ENCODE measurements around the gene CD99.

- TF ChIP-seq TEAD3 (CRISPR knock-in tag; optimal IDR thresholded peaks at IDR 0.05; ENCODE audit: borderline replicate concordance) (no peak), FOXO4 (CRISPR knock-in tag; conservative IDR thresholded peaks at IDR 0.05) (no peak), TCF7L2 (IDR thresholded peaks at IDR 0.05; ENCODE audit: low read depth, low read length) (no peak), ZNF496 (CRISPR knock-in tag; IDR thresholded peaks at IDR 0.05; ENCODE audit: insufficient replicate concordance) (no peak), ARNTL (CRISPR knock-in tag; IDR thresholded peaks at IDR 0.05) (no peak), POLR2A (IDR thresholded peaks at IDR 0.05; ENCODE audit: insufficient read depth in 1 of 2, low read depth in 2 of 2, low read length in 2 of 2) (no peak), JUNB (CRISPR knock-in tag; IDR thresholded peaks at IDR 0.05; ENCODE audit: borderline replicate concordance) (no peak)
- TF ChIP-seq, protein P1, sequence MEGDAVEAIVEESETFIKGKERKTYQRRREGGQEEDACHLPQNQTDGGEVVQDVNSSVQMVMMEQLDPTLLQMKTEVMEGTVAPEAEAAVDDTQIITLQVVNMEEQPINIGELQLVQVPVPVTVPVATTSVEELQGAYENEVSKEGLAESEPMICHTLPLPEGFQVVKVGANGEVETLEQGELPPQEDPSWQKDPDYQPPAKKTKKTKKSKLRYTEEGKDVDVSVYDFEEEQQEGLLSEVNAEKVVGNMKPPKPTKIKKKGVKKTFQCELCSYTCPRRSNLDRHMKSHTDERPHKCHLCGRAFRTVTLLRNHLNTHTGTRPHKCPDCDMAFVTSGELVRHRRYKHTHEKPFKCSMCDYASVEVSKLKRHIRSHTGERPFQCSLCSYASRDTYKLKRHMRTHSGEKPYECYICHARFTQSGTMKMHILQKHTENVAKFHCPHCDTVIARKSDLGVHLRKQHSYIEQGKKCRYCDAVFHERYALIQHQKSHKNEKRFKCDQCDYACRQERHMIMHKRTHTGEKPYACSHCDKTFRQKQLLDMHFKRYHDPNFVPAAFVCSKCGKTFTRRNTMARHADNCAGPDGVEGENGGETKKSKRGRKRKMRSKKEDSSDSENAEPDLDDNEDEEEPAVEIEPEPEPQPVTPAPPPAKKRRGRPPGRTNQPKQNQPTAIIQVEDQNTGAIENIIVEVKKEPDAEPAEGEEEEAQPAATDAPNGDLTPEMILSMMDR (CRISPR knock-in tag; IDR thresholded peaks at IDR 0.05), result no peak
These were observed 60.2 kb downstream of the CD99 start for GRCh38 chrX:2751291-2751690.

All from HepG2 (cell line).